Measurements from ENCODE around the gene EFNA2.

Gene EFNA2

GRCh38 chr19:1239796-1240737 lies 45.6 kb upstream of the EFNA2 start:
- peak overlapping the region; percentile 32 for H3K4me3 ChIP-seq (ENCODE audit: low read length)
- peak; percentile 63 for TF ChIP-seq CTCF (conservative IDR thresholded peaks at IDR 0.05; ENCODE audit: low read depth, low read length)
- DNase-seq (ENCODE audit: low read depth) = no peak

- TF ChIP-seq CTCF (conservative IDR thresholded peaks at IDR 0.05; ENCODE audit: low read depth, low read length) = no peak
- no peak for DNase-seq (ENCODE audit: low read depth)
- no peak overlapping the region for H3K4me3 ChIP-seq (ENCODE audit: low read length)
Observed at GRCh38 chr19:1240925-1241324, 44.7 kb upstream of the EFNA2 start.

DNA sequence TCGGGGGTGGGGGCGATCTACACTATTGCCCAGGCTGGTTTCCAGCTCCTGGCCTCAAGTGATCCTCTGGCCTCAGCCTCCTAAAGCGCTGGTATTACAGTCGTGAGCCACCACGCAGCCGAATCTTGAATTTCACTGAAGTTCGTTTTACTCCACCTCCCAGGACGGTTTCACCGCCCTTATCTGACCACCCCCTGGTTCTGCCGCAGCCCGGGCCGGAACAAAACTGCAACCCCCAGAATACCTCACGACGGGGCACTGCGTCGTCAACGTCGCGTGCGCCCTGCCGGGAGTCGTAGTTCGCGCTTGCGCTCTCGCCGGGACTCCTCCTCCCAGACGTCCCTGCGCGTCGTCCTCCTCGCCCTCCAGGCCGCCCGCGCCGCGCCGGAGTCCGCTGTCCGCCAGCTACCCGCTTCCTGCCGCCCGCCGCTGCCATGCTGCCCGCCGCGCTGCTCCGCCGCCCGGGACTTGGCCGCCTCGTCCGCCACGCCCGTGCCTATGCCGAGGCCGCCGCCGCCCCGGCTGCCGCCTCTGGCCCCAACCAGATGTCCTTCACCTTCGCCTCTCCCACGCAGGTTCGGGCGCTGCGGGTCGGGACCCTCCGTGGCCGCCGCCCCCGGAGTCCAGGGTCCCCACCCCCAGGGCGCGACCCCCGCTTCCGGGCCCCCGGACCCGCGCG lies 44.1 kb upstream of the EFNA2 start, which contains the start of gene ATP5F1D:
TSS of gene ATP5F1D (plus strand) at position 335 of the 679 bp plus-strand sequence. CDS start at position 435, 100 bp downstream.
- no peak for TF ChIP-seq CTCF (conservative IDR thresholded peaks at IDR 0.05; ENCODE audit: low read depth, low read length)
- DNase-seq (ENCODE audit: low read depth) = peak; percentile 76
- H3K4me3 ChIP-seq (ENCODE audit: low read length) = peak within 1 kb of the TSS; percentile 70

GRCh38 chr19:1243768-1244692 lies 41.6 kb upstream of the EFNA2 start:
- no peak overlapping the region for H3K4me3 ChIP-seq (ENCODE audit: low read length)
- peak; percentile 95 for TF ChIP-seq CTCF (conservative IDR thresholded peaks at IDR 0.05; ENCODE audit: low read depth, low read length)
- no peak for DNase-seq (ENCODE audit: low read depth)

- no peak for TF ChIP-seq CTCF (conservative IDR thresholded peaks at IDR 0.05; ENCODE audit: low read depth, low read length)
- no peak overlapping the region for H3K4me3 ChIP-seq (ENCODE audit: low read length)
- DNase-seq (ENCODE audit: low read depth) = no peak
Observed at GRCh38 chr19:1244693-1245451, 40.8 kb upstream of the EFNA2 start.

Measured in retinal pigment epithelial cell (primary cell).